Gastrocnemius medialis (tissue), 4 donors: Measurements from ENCODE around the gene PXT1.

Experiments
- POLR2A ChIP-seq, 2 donors: fragments of 450-650 bp; IDR thresholded peaks; one replicate each; pipeline ENCODE4 v1.6.1; 2017; ENCODE audit warnings: antibody characterized with exemption in 2 of 2, mild to moderate bottlenecking in 2 of 2, moderate library complexity in 2 of 2
- TF ChIP-seq, protein P1 (sequence below), 5 experiments: fragments of 450-650 bp in 3 of 5; fragments of 200-600 bp in 2 of 5; sonication (generic) in 2 of 5; IDR thresholded peaks in 4 of 5; conservative IDR thresholded peaks in 1 of 5; 1 replicate in 4 of 5; 2 replicates in 1 of 5; pipeline ENCODE4 v1.5.1; 2016 to 2019; ENCODE audit warnings: antibody characterized with exemption in 5 of 5, mild to moderate bottlenecking in 3 of 5, moderate library complexity in 3 of 5

DNA sequence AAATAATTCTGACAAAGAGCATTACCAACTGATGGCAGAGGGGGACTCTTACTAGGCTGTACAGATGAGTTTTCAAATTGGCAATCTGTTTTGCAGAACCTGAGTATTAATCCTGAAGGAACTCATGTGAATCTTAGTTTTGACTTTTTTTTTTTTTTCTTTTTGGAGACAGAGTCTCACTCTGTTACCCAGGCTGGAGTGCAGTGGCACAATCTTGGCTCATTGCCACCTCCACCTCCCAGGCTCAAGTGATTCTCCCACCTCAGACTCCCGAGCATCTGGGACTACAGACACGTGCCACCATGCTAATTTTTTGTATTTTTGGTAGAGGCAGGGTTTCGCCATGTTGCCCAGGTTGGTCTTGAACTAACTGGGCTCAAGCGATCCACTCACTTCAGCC is 49.4 kb upstream of the PXT1 start:
- TF ChIP-seq, protein P1, sequence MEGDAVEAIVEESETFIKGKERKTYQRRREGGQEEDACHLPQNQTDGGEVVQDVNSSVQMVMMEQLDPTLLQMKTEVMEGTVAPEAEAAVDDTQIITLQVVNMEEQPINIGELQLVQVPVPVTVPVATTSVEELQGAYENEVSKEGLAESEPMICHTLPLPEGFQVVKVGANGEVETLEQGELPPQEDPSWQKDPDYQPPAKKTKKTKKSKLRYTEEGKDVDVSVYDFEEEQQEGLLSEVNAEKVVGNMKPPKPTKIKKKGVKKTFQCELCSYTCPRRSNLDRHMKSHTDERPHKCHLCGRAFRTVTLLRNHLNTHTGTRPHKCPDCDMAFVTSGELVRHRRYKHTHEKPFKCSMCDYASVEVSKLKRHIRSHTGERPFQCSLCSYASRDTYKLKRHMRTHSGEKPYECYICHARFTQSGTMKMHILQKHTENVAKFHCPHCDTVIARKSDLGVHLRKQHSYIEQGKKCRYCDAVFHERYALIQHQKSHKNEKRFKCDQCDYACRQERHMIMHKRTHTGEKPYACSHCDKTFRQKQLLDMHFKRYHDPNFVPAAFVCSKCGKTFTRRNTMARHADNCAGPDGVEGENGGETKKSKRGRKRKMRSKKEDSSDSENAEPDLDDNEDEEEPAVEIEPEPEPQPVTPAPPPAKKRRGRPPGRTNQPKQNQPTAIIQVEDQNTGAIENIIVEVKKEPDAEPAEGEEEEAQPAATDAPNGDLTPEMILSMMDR (IDR thresholded peaks at IDR 0.05 in 4 of 5, conservative IDR thresholded peaks at IDR 0.05 in 1 of 5) = no peak
- no peak for TF ChIP-seq POLR2A (IDR thresholded peaks at IDR 0.05)
